T47D (cell line): ENCODE results near the gene CCDC121.

ENCODE experiments used
- DNase-seq, 2 experiments: peaks; one replicate each; pipeline versions ENCODE4 v3.0.0 to v3.0.0-alpha.2; 2011 to 2012; ENCODE audit warnings: low read depth in 1 of 2, low spot score in 1 of 2
- JUND ChIP-seq: IDR thresholded peaks from 2 replicates; pipeline ENCODE4 v1.6.1; 2012; ENCODE audit warnings: low read depth
- in situ Hi-C: cut with HindIII; loops from 2 replicates; pipeline ENCODE4 v1.10.0; 2016; ENCODE audit warnings: low sequenced_read_pairs, low pct_unique_long_range_greater_than_20kb

The CCDC121 gene

GRCh38 chr2:27628767-27629709 is at the start of gene CCDC121, which contains the start of gene GPN1:
CCDC121 (minus strand) TSS chr2:27629012; CDS start chr2:27627799, 1,213 bp downstream.
GPN1 (plus strand) TSS chr2:27629050; CDS start chr2:27629059, 9 bp downstream.
- DNase-seq: peak; percentile 50 to 73
- in situ Hi-C loops: no loop called here
- no peak for TF ChIP-seq JUND

GRCh38 chr2:27672723-27673486 is 44.1 kb upstream of the CCDC121 start:
- in situ Hi-C loops: no loop called here

GRCh38 chr2:27671235-27671634 is 42.4 kb upstream of the CCDC121 start:
- TF ChIP-seq JUND: no peak
- no peak for DNase-seq
- in situ Hi-C loops: no loop called here

More at GRCh38 chr2:27672723-27673486, 44.1 kb upstream of the CCDC121 start:
- TF ChIP-seq JUND: no peak
- DNase-seq: no peak

- no peak for DNase-seq
- TF ChIP-seq JUND: no peak
Observed at GRCh38 chr2:27667446-27667845, 38.6 kb upstream of the CCDC121 start.

GRCh38 chr2:27664622-27665363 is 36.0 kb upstream of the CCDC121 start:
- in situ Hi-C loops: no loop called here
- TF ChIP-seq JUND: no peak
- DNase-seq: no peak

More at GRCh38 chr2:27667446-27667845, 38.6 kb upstream of the CCDC121 start:
- in situ Hi-C loops: no loop called here

- in situ Hi-C loops: no loop called here
- no peak for DNase-seq
- no peak for TF ChIP-seq JUND
Observed at GRCh38 chr2:27664154-27664574, 35.4 kb upstream of the CCDC121 start.

- in situ Hi-C loops: no loop called here
- DNase-seq: peak; percentile 37 to 82
- no peak for TF ChIP-seq JUND
Observed at GRCh38 chr2:27663285-27664153, 34.7 kb upstream of the CCDC121 start, which contains the start of the genes SLC4A1AP and SUPT7L. SLC4A1AP (plus strand) TSS chr2:27663889; CDS start chr2:27663915, 26 bp downstream. SUPT7L (minus strand) TSS chr2:27663614; CDS start chr2:27662192, 1,422 bp downstream.

- in situ Hi-C loops: no loop called here
- TF ChIP-seq JUND: no peak
- DNase-seq: no peak
Observed at GRCh38 chr2:27661371-27661770, 32.6 kb upstream of the CCDC121 start.

GRCh38 chr2:27655155-27655951 is 26.5 kb upstream of the CCDC121 start:
- no peak for DNase-seq
- in situ Hi-C loops: no loop called here
- TF ChIP-seq JUND: no peak

- TF ChIP-seq JUND: no peak
- no peak for DNase-seq
- in situ Hi-C loops: no loop called here
Observed at GRCh38 chr2:27653397-27653796, 24.6 kb upstream of the CCDC121 start.
